ENCODE measurements around the gene ANTKMT.
"Not testable (repeated sequence)": the region's sequence is repeated elsewhere in the genome, so short reads cannot be mapped to it uniquely, and the experiment has no call there.

The ANTKMT gene

GRCh38 chr16:728890-729744, 8.2 kb downstream of the ANTKMT start:
- no peak for DNase-seq

GRCh38 chr16:729768-730665, 9.1 kb downstream of the ANTKMT start:
- no peak for DNase-seq

GRCh38 chr16:730666-731509, 9.9 kb downstream of the ANTKMT start:
- no peak for DNase-seq

- no peak for DNase-seq
These were observed 11.4 kb downstream of the ANTKMT start for GRCh38 chr16:732332-732731.

- no peak for DNase-seq
These were observed 12.0 kb downstream of the ANTKMT start for GRCh38 chr16:732936-733335.

GRCh38 chr16:733382-734207, 12.6 kb downstream of the ANTKMT start:
- DNase-seq = no peak

- no peak for DNase-seq
These were observed 13.4 kb downstream of the ANTKMT start for GRCh38 chr16:734208-734980.

GRCh38 chr16:734981-735881, 14.3 kb downstream of the ANTKMT start:
- no peak for DNase-seq

GRCh38 chr16:735982-736453, 15.1 kb downstream of the ANTKMT start:
- DNase-seq = no peak

GRCh38 chr16:736936-737481, 16.1 kb downstream of the ANTKMT start:
- DNase-seq = no peak

GRCh38 chr16:739560-740458, 18.9 kb downstream of the ANTKMT start:
- no peak for DNase-seq

- no peak for DNase-seq
These were observed 19.5 kb downstream of the ANTKMT start for GRCh38 chr16:740459-740763.

- peak; percentile 85 for DNase-seq
These were observed 20.0 kb downstream of the ANTKMT start, which contains the start of gene CIAO3 for GRCh38 chr16:740764-741505. Gene CIAO3, minus strand, starts transcription at chr16:740997. Its CDS starts 12 bp downstream, at chr16:740985.

- no peak for DNase-seq
These were observed 21.2 kb downstream of the ANTKMT start for GRCh38 chr16:741986-742629.

GRCh38 chr16:742894-743293, 21.9 kb downstream of the ANTKMT start:
- not testable (repeated sequence) for DNase-seq

- DNase-seq = no peak
These were observed 23.0 kb downstream of the ANTKMT start for GRCh38 chr16:743794-744500.

- no peak for DNase-seq
These were observed 24.8 kb downstream of the ANTKMT start for GRCh38 chr16:745739-746138.
